K562 (cell line): ENCODE results near the gene HDAC2. TPM values are rescaled to one million over a fixed set of nuclear protein-coding genes. Genes with fewer than 3 reads are reported as not detected.
"Not testable (repeated sequence)": the region's sequence is repeated elsewhere in the genome, so short reads cannot be mapped to it uniquely, and the experiment has no call there.

ENCODE experiments used
- ATAC-seq: fragments of 200-7000 bp; cut with Tn5 transposase; 3 replicates; pipeline ENCODE4 v1.9.1; 2020; ENCODE audit warnings: moderate library complexity
- BruUV-seq: library from RNA; stranded (reverse); fragments of 400-500 nt; replicated peaks from 2 replicates; lab custom pipeline; 2021; lab: Mats Ljungman, UMichigan
- CTCF ChIA-PET: fragments of 300-600 bp; formaldehyde crosslinking; extraction: SDS; loops from one replicate; lab custom pipeline; 2021; ENCODE audit warnings: low intra/inter-chr PET ratio; lab: Yijun Ruan, JAX
- POLR2A ChIA-PET: fragments of 300-600, 350-650 bp; sonication (Branson Sonifier 250); formaldehyde crosslinking; extraction: SDS; loops from one replicate; lab custom pipeline; 2021; ENCODE audit warnings: antibody characterized with exemption, inconsistent platforms; lab: Yijun Ruan, JAX
- DNase-seq, 4 experiments: peaks; one replicate each; pipeline versions ENCODE4 v3.0.0 to v3.0.0-alpha.2; 2011 to 2018; ENCODE audit warnings: low spot score in 3 of 4, mixed read lengths in 3 of 4; ENCODE audit errors: extremely low read depth in 1 of 4
- FAIRE-seq: peaks from 2 replicates; lab custom pipeline; 2011; peaks lifted over from hg19 to GRCh38; lab: Jason Lieb, UNC
- H2AFZ ChIP-seq: 2 replicates; pipeline ENCODE4 v1.6.0; 2011; ENCODE audit warnings: low read depth, low read length, control low read depth, inconsistent platforms
- H3K27ac ChIP-seq: fragments of 200-600 bp; 3 replicates; pipeline ENCODE4 v1.8.0; 2011; ENCODE audit warnings: low read depth, mild to moderate bottlenecking, control low read depth, inconsistent platforms, low read length, moderate library complexity, mixed read lengths; ENCODE audit errors: extremely low read depth
- H3K27me3 ChIP-seq, 2 experiments: fragments of 300-600 bp in 1 of 2; 2 replicates in 1 of 2; 3 replicates in 1 of 2; pipeline versions ENCODE4 v1.6.0 to v1.8.0; 2011; ENCODE audit warnings: inconsistent platforms in 2 of 2, low read length in 2 of 2, mild to moderate bottlenecking in 1 of 2, mixed read lengths in 1 of 2, moderate library complexity in 1 of 2; ENCODE audit not compliant: control insufficient read depth in 2 of 2, insufficient read depth in 2 of 2
- H3K36me3 ChIP-seq: fragments of 300-600 bp; 3 replicates; pipeline ENCODE4 v1.8.0; 2011; ENCODE audit warnings: mild to moderate bottlenecking, low read length, inconsistent platforms; ENCODE audit not compliant: control insufficient read depth, insufficient read depth
- H3K4me1 ChIP-seq, 2 experiments: fragments of 200-600 bp in 1 of 2; replicated peaks in 1 of 2; 2 replicates in 1 of 2; 3 replicates in 1 of 2; pipeline versions ENCODE4 v1.5.1 to v1.8.0; 2011; ENCODE audit warnings: inconsistent platforms in 2 of 2, low read length in 2 of 2, mild to moderate bottlenecking in 1 of 2, mixed read lengths in 1 of 2, moderate library complexity in 1 of 2; ENCODE audit not compliant: control insufficient read depth in 2 of 2, insufficient read depth in 2 of 2
- H3K4me2 ChIP-seq: 2 replicates; pipeline ENCODE4 v1.6.1; 2011; ENCODE audit warnings: low read length, control low read depth, inconsistent platforms, mixed read lengths; ENCODE audit not compliant: insufficient read depth
- H3K4me3 ChIP-seq: fragments of 200-600 bp; sonication (generic), shearing (Covaris generic); 2 replicates; pipeline ENCODE4 v1.5.1; 2016; ENCODE audit warnings: control low read depth, inconsistent platforms
- H3K79me2 ChIP-seq: fragments of 200-600 bp; 3 replicates; pipeline ENCODE4 v1.8.0; 2011; ENCODE audit warnings: low read length, inconsistent platforms; ENCODE audit not compliant: control insufficient read depth, insufficient read depth
- H3K9ac ChIP-seq, 2 experiments: 2 replicates each; pipeline versions ENCODE4 v1.6.0 to v1.6.1; 2011; ENCODE audit warnings: low read depth in 2 of 2, low read length in 2 of 2, control low read depth in 1 of 2, inconsistent platforms in 1 of 2, mild to moderate bottlenecking in 1 of 2, mixed read lengths in 1 of 2; ENCODE audit not compliant: insufficient read depth in 1 of 2
- H3K9me1 ChIP-seq: one replicate; pipeline ENCODE4 v1.6.0; 2011; ENCODE audit warnings: inconsistent platforms, mild to moderate bottlenecking, low read length, moderate library complexity; ENCODE audit not compliant: control insufficient read depth, insufficient read depth
- H3K9me3 ChIP-seq: replicated peaks from 2 replicates; pipeline ENCODE4 v1.5.1; 2011; ENCODE audit warnings: low read depth, low read length, inconsistent platforms; ENCODE audit not compliant: control insufficient read depth, insufficient read depth
- H4K20me1 ChIP-seq: replicated peaks from 2 replicates; pipeline ENCODE4 v1.6.1; 2011; ENCODE audit warnings: low read length, inconsistent platforms, mixed read lengths; ENCODE audit not compliant: control insufficient read depth, insufficient read depth
- POLR2H ChIP-seq: IDR thresholded peaks from 2 replicates; pipeline ENCODE4 v1.6.1; 2016; ENCODE audit warnings: missing genetic modification characterization, low read depth, mild to moderate bottlenecking, control low read depth, missing compliant biosample characterization, moderate library complexity
- ZNF589 ChIP-seq: fragments of 200-800 bp; sonication (Bioruptor generic); IDR thresholded peaks from 2 replicates; pipeline ENCODE4 v1.6.1; 2016; ENCODE audit warnings: low read depth, missing genetic modification characterization, missing compliant biosample characterization
- WGBS: fragments of 100-300 bp; shearing (Covaris generic); methylation state at CpG from one replicate; pipeline ENCODE4 v1.1.6; 2016; ENCODE audit warnings: low coverage, mixed read lengths; ENCODE audit not compliant: insufficient coverage; ENCODE audit errors: missing lambda C conversion rate; 5-methylcytosine and 5-hydroxymethylcytosine counted together
- in situ Hi-C: fragments of 300-500 bp; cut with MboI; formaldehyde crosslinking; loops from 4 replicates; pipeline ENCODE4 v1.15.0; 2018; ENCODE audit warnings: inconsistent platforms, mixed read lengths
- intact Hi-C: fragments of 100-400 bp; cut with micrococcal nuclease; formaldehyde crosslinking; loops from 2 replicates; pipeline ENCODE4 v1.14.2; 2022
- polyA plus RNA-seq, 8 experiments: library from polyadenylated mRNA; depleted of rRNA in 4 of 8; stranded (reverse) in 5 of 8; unstranded in 3 of 8; fragments of >200 nt; fragmentation: Nextera tagmentation in 2 of 8; fragmentation: Illumina TruSeq in 1 of 8; extraction: Ambion mirVana in 2 of 8; extraction: Trizol in 1 of 8; gene quantifications; 2 replicates each; pipeline versions ENCODE4 v1.2.1 to v1.2.3, GENCODE V29; 2011 to 2014; ENCODE audit warnings: inconsistent platforms in 1 of 8, missing spikeins in 1 of 8
- total RNA-seq, 7 experiments: library from RNA; depleted of rRNA in 6 of 7; stranded (reverse); fragments of >200 nt in 6 of 7; fragmentation: Illumina TruSeq in 2 of 7; extraction: Trizol in 2 of 7; gene quantifications; 2 replicates each; pipeline versions ENCODE4 v1.2.1 to v1.2.3, GENCODE V29; 2011 to 2021; ENCODE audit warnings: low replicate concordance in 1 of 7
- TF ChIP-seq, protein P1 (sequence below): IDR thresholded peaks from 3 replicates; pipeline ENCODE4 v1.6.1; 2011; ENCODE audit warnings: borderline replicate concordance, mild to moderate bottlenecking; ENCODE audit not compliant: insufficient read length, insufficient read depth

Gene HDAC2
- total and polyA plus RNA-seq, 9 of the 15 experiments (the other 6 are each of a cell fraction or from before 2014, with no cell fraction given): 67.0 to 277 (median 151) TPM

- TF ChIP-seq, protein P1, sequence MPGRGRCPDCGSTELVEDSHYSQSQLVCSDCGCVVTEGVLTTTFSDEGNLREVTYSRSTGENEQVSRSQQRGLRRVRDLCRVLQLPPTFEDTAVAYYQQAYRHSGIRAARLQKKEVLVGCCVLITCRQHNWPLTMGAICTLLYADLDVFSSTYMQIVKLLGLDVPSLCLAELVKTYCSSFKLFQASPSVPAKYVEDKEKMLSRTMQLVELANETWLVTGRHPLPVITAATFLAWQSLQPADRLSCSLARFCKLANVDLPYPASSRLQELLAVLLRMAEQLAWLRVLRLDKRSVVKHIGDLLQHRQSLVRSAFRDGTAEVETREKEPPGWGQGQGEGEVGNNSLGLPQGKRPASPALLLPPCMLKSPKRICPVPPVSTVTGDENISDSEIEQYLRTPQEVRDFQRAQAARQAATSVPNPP: no peak
- TF ChIP-seq ZNF589 (CRISPR knock-in tag) (no peak), POLR2H (tag) (no peak)
Observed at GRCh38 chr6:113989675-113990074, 18.7 kb upstream of the HDAC2 start (continued).

DNA sequence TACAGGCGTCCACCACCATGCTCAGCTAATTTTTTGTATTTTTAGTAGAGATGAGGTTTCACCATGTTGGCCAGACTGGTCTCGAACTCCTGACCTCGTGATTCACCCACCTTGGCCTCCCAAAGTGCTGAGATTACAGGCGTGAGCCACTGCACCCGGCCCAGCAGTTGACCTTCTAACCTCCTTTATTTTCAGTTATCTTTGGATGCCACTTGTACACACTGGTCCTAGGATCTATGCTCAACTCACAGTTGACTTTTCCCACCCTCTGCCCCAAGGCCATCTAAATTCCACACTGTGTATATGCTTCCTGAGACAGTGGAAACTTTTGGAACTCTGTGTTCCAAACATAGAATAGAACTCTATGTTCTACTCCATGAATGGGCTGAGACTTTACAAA, 11.7 kb upstream of the HDAC2 start:
- H3K4me3 ChIP-seq, ATAC-seq, intact Hi-C loops, H3K27me3 ChIP-seq, DNase-seq, H3K79me2 ChIP-seq, in situ Hi-C loops, H3K27ac ChIP-seq, H3K9me1 ChIP-seq, H4K20me1 ChIP-seq, H3K36me3 ChIP-seq, H2AFZ ChIP-seq, BruUV-seq, H3K4me2 ChIP-seq, H3K9ac ChIP-seq, POLR2A ChIA-PET, FAIRE-seq, H3K4me1 ChIP-seq, CTCF ChIA-PET, H3K9me3 ChIP-seq: not testable (repeated sequence)
- 0% methylated on average over 5 of the region's 5 CpGs for WGBS
